NCI-H526 (cell line): ENCODE data around the gene CSRP2.
A peak's percentile ranks its signal among the peaks of the same experiment; 100 is the strongest.

Source experiments
- DNase-seq, 2 experiments: peaks; one replicate each; lab custom pipeline; 2025; lab: John Stamatoyannopoulos, UW

Gene CSRP2

DNA sequence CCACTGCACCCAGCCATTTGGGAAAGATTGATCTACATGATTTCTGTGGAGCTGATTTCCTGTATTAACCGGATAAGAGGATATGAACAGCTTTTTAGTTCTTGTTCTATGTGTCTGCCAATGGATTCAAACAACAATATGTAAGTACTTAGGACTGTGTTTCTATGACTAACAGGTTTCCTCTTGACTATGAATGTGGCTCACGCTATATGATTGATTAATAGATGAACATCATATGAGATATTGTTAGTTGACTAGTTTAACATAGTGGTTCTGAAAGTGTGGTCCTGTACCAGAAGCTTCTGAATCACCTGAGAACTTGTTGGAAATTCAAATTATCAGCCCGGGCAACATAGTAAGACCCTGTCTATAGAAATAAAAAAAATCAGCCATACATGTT, 12.8 kb upstream of the CSRP2 start:
- no peak for DNase-seq

DNA sequence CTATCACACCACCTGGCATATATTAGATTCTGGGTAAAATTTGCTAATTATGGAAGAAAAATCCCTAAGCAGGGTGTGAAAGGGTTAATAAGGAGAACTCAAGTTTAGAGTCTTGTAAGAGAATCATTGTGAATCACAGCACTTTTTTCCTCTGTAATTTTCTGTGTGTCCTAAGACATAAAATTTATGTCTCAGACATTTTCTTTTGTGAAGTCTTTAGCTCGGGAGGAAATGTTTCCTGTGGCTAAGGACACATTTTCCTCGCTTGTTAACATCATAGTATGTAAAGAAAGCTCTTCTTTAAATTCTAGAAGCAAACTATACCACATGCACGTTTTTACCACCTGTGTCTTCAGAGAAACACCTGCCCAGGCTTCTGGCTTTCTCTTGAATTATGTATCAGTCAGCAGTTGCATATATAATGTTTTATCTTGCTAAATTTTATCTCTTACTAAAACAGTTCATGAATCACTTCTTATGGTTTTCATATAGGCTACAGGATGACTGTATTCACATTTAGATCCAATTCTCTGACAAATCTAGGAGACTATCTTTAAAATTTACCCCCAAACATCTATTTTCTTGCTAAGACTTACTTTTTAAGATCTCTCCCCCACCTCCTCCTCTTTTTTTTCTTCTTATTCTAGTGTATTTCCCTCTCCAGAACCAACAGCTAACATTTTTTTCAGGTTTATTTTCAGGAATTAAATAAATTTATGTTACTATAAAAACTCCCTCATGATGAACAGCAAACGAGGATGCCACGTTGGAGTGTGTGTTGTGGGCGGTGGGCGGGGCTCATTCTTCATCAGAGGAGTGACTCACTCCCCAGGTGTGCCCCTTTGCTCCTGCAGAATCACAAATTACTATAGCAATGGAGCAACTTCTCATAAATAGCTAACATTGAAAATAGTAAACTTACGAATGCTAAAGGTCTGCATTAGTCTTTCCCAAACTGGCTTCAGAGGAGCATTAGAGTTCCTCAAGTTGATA, 11.6 kb upstream of the CSRP2 start:
- no peak for DNase-seq

DNA sequence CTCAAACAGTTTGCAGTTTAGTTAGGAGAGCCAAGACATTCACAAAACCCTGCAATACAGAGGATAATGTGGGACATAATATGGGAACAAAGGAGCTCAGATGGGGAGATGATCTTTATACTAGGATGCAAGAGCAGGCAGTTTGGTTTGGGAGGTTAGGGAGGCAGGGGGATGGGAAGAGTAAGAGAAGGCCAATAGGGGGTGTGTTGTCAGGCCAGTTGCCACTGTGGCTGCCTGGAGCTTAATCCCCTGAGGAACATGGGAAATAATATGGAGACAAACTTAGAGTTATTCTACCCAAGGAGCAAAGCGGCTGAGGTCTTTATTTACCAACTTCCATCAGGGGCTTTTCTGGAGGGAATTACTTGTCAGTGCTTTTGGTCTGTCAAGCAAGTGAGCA, 10.0 kb upstream of the CSRP2 start:
- no peak for DNase-seq

DNA sequence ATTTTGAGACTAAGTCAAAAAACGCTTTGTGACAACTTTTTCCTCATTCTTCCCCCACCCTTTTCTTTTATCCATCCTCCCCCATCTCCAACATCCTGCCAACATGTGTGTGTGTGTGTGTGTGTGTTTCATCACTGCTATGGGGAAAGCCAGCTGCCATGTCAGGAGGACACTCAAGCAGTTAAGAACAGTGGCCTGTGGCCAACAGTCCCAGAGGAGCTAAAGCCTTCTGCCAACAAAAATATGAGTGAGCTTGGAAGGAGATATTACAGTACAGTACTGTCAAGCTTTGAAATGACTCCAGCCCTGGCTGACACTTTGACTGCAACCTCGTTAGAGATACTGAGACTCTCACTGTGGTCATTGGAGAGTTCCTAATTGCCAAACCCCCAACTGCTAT, 5.0 kb upstream of the CSRP2 start:
- DNase-seq, result no peak

DNA sequence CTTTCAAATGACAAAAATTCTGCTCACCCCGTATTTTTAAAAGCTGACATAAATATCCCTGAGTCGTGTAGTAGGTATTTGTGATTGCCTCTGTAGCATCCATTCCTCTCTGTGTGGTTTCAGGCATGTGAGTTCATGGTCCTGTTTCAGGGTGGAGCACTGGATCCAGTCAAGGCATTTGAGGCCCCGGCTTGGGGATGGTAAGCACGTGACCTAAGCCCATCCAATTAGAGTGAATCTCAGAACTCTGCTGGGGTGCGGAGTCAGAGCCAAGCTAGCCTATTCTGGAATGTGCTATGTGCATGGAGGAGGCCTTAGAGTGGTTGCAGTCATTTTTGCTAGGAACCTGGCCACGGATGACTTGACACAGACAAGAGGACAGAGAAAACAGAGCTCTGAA, 4.3 kb upstream of the CSRP2 start:
- DNase-seq, result no peak

DNA sequence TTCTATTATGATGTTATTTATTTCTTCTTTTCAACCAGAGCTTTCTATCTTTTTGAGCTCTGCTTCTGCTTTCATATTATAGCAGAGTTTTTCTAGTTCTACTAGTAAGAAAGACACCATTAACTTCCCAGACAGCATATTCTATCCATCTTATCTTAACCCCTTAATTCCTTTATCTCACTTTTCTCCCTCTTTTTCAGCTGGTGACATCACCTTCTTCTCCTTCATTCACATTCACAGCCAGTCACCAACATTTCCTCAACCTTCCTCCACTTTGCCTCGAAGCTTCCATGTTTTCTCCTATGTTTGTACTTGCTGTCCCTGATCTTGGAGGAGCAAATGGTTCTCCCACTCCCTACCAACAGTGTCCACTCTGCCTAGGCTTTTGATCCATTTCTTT, 3.5 kb upstream of the CSRP2 start:
- no peak for DNase-seq

DNA sequence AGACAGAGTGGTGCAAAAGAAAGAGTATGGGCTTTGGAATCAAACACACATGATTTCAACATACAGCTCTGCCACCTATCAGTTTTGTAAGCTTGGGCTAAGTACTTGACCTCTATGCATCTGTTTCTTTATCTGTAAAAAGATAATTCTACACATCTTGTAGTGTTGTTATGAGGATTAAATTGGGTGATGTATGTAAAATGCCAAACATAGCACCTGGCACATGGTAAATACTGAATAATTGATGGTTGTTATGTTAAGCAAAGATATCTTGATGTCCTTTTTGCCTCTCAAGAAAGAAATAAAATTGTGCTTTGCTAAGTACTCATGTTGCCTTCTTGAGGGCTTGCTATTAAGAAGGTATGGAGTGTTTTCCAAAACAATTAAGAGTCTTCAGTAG, 2.3 kb upstream of the CSRP2 start:
- DNase-seq, result no peak

DNA sequence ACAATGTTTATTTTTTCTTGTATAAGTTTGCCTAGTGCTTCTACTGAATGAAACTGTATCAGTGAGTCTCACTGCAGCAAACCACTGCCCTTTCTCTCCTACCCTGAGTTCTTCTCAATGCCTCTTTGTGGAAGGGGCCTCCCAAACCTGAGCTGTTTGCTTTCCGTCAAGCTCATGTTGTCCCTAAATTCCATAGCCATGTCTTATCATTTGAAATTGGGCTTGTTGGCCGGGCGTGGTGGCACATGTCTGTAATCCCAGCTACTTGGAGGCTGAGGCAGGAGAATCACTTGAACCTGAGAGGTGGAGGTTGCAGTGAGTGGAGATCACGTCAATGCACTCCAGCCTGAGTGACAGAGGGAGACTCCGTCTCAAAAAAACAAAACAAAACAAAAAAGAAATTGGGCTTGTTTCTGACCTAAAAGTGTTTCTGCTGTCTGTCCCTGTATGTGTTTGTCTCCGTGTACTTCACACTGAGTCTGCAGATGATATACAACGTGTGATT, 1.8 kb upstream of the CSRP2 start:
- DNase-seq, result no peak

DNA sequence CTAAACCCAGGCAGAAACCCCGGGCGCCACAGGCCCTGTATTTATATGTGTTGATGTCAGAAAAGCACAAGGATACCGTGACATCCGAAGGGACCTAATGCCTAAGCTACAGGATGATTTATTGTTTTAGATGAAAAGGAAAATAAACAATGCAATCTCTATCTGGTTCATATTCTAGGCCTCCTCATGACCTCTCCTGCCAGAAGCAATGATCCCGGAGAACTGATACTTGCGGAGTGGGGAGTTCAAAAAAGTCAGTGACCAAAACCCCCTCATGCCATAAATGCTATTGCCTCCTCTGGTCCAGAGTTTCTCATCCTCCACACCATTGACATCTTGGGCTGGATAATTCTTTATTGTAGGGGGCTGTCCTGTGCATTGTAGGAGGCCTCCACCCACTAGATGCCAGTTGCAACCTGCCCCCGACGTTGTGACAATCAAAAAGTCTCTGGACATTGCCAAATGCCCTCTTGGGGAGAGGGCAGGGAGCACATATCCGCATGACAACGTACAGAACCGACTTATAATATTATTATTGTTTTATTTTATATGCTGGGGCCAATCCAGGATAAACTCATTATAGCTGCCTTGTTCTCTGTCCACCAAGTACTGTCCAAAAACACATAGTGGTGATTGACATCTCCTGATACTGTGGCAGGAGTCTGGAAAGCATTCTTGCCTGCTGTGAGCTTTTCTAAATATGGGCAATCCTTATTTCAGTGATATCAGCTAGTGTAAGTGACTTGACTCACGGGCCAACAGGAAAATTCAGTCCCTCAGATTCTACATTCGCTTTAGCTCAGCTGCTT, 1.1 kb upstream of the CSRP2 start:
- no peak for DNase-seq

DNA sequence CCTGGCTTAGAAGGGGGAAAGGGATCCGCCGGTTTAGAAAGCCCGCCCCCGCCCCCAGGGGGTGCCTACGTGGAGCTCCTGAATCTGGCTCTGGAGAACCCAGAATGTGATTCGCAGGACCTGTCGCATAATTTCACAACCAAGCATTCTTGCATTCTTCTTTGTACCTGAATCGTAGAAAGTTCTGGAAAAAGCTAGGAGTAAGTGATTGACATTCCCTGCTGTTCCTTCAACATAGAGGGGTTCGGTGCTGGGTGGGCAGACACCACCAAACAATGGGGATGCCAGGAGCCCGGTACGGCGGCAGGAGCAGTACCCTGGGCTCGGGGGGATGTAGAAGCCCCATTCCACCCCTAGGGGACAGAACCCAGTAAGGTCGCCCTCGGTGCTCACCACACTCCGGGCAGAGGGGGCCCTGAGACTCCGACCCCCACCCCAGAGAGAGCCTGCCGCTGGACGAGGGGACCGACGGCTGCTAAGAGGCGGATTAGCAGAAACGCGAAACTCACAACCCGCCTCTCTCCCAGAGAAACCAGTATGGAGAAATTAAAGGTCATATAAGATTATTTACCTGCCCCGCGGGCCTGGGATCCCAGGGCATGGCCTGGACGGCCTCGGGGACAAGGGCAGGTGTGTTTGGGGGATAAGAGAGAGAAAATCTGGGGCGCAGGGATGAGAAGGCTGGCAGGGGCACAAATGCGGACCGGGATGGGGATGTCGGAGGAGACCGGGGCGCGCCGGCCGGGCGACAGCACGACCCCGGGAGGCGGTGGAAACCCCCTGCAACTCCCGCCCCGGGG, 520 bp downstream of the CSRP2 start:
- DNase-seq, result peak; percentile 19 to 71

DNA sequence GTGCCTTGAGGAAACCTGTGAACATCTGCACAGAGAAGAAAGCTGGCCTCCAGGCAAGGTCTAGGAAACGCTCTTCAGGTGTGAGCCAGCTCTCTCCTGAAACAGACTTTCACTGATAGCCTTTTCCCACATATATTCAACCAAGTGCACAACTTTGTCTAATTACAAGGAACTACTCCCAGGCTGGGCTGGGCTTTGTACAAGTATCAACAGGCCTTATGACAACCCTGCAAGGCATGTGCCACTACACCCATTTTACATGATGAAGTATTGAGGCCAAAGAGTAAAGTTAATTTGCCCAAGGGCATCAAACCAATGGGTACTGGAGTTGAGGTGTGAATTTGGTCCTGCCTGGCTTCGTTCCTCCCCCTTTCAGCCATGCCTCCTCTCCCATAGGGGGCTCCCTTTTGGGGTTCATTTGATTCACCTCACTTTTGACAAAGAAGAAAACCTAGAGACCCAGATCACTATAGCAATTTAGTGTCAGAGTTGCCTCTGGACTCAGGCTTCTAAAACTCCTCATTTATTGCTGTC, 2.1 kb downstream of the CSRP2 start:
- DNase-seq, result no peak

DNA sequence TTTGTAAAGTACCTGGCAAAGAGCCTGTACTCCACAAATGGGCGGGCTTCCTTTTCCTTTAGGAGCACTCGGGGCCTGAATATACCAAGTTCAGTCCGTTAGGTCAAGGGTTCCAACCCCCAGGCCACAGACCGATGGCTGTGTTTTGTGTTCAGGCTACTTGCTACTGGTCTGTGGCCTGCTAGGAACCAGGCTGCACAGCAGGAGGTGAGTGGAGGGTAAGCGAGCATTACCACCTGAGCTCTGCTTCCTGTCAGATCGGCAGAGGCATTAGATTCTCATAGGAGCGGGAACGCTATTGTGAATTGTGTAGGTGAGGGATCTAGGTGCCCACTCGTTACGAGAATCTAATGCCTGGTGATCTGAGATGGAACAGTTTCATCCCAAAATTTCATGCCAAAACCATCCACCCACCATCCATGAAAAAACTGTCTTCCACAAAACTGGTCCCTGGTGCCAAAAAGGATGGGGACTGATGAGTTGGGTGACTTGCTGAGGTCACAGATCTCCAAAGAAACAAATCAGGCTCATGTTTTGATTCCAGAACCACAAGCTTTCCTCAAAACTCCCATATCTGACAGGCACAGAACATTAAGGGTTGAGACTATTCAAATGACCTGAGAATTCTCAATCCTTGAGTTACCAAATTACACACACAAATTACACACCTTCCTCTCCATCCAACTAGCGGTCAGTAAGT, 4.2 kb downstream of the CSRP2 start:
- DNase-seq, result no peak

DNA sequence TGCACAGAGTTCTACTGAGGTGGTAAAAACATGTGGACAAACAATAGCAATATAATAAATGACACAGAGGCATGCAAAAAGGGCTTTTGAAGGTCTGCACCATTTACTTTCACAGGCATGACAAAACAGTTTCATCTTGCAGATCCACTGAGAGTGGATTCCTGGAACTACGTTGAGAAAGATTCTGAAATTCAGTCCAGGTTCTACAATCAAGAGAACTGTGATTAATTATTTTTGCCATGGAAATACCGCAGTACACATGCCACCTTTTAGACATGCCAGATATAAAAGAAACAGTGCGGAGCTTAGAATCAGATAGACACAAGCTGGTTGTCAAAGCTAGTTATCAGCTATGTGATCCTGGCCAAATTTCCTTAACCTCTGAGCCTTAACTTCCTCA, 4.8 kb downstream of the CSRP2 start:
- DNase-seq, result no peak

DNA sequence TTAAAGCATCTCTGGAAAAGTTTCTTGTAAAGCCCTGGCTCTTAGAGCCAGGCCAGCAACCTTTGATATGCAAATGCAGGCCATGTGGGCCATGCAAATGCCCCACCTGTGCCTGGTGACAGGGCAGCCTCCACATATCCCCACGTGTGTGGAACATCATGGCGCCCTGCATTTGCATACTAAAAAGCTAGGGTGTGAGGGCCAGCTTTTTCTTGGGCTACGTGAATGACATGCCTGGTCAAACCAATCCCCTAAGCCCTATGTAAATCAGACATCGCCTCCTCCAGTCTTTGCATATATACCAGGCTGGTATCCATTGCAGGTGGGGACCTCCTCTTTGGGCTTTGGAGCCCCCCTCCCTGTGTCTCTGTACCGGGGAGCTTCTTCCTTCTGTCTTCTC, 6.4 kb downstream of the CSRP2 start:
- peak; percentile 78 to 91 for DNase-seq

DNA sequence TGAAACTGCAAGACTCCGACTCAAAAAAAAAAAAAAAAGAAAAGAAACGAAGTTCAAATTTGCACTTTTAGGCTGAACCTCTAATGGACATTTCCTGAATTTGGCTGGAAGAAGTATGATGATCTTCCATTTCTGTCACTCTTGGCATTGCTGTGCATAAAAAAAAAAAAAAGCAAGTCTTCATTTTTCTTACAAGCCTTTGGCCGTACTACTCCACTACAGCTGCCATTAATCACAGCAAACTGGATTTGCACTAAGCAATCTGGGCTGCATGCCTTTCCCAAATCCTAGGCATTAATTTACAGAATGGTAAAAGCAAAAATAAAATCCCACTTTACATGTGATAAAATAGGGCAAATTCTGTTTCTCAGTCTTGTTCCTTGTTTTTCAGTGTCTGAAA, 7.1 kb downstream of the CSRP2 start:
- no peak for DNase-seq

DNA sequence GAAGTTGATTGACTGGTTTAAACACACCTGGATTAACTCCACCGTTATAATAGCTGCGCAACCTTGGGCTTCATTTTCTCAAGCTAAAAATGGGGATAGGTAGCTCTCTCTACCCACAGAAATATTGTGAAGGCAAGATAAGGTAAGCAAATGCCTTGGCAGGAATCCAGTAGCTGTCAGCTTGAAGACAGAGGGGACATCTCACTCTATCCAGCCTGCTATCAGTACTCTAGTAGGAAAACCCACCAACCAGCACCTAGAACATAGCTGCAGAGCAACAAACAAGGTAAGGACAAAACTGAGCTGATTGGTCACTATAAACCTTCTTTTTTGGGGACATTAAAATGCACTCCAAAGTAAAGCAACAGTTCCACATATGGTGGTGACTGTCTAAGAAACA, 7.7 kb downstream of the CSRP2 start:
- DNase-seq, result peak in 1 of 2 experiments; percentile 19

DNA sequence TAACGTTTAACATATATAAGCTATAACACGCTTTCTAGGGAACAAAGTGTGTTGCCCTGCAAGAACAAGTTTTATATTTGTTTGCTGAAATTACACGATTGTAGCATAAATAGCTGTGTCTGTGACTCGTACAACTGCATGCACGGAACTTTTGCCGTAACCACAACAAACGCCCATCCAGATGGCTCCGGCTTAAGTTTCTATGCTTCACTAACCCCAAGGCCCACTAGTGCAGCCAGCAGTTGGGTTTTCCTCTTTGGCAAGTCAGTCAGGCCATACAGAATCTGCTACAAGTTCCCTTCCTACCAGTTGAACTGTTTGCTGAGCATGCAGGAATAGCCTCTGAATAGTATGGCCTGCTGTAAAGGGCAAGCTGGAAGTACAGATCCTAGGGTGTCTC, 12.1 kb downstream of the CSRP2 start:
- peak; percentile 44 to 46 for DNase-seq

DNA sequence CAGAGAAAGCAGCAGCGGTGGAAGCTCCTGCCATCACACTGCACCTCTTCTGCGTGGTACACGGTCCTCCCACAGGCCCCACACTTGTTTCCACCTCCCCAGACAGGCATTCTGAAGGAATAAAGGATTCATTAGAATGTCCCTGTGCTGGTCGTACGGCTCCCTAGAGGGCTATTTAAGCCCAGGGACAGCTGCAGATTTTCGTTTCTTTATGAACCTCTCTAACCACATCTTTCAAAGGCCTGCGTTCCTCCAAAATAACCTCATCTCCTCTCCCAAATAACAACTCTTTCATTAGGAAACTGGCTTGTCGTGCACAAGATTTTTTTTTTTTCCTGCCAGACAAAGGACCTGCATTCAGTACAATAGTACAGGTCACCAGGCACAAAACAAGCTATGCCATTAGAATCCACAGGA, 12.7 kb downstream of the CSRP2 start:
- DNase-seq, result peak; percentile 31 to 50

DNA sequence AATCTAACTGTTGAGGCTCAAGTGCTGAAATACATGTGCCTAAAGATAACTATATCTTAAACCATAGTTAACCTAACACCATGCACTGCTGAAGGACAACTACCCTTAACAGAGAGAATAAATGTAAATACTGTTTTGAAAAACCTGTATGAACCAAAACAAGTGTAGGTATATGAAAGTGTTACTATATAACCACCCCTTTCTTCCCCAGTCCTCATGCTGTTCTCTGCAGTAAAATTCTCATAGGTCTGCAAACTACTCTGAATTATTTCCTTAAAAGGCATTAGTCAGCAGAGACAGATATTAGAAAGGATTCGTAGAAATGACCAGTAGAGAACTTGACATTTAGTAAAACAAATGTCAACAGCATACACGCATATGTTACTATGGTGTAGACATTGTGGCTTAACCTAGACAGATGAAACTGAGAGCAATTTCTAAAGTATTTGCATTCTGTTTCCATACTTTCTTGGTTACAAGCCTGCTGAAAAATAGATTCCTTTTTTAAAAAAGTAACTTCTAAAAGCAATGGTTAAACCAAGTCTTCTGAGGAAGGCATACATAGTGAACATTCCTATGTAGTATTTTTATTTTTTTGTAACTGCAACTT, 13.9 kb downstream of the CSRP2 start:
- DNase-seq, result peak in 1 of 2 experiments; percentile 7

DNA sequence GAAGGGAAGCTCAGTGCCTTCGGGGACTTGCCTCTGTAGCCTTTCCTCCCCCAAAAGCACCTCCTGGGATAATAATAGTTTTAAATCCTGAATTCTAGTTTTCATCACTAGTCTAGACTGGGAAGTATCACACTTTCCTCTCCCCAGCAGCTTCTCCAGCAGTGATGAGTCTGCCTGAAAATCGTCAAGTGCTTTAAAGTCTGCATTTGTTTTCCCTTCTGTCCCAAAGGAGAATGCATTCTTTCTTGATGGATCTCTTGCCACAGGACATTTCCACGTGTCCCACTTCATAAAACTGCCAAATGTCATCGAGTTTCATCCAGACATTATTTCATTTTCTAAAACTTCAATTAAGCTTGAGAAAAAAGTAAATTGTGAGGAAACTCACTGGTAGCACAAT, 15.0 kb downstream of the CSRP2 start:
- DNase-seq, result no peak
